Dermis microvascular lymphatic vessel endothelial cell (primary cell): ENCODE measurements around the gene GADD45GIP1. TPM values are rescaled to one million over a fixed set of nuclear protein-coding genes. Genes with fewer than 3 reads are reported as not detected.
"Not testable (repeated sequence)": the region's sequence is repeated elsewhere in the genome, so short reads cannot be mapped to it uniquely, and the experiment has no call there.

Source experiments
- DNase-seq, 2 donors: peaks; one replicate each; pipeline versions ENCODE4 v3.0.0 to v3.0.0-alpha.2; 2010; ENCODE audit warnings: low read depth in 2 of 2
- total RNA-seq: library from RNA; depleted of rRNA; stranded (reverse); fragments of >200 nt; gene quantifications from 2 replicates; pipeline ENCODE4 v1.2.1, GENCODE V29; 2014

GADD45GIP1 gene
- total RNA-seq, 1 donor from 2014 or later: 17.6 TPM

DNA sequence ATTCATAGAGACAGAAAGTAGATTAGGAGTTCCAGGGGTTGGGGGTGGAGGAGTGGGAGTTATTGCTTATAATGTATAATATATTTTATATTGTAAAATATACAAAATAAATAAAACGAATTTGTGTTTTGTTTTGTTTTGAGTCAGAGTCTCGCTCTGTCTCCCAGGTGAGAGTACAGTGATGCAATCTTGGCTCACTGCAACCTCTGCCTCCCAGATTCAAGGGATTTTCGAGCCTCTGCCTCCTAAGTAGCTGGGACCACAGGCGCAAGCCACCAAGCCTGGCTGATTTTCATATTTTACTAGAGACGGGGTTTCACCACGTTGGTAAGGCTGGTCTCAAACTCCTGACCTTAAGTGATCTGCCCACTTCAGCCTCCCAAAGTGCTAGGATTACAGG lies 2.5 kb upstream of the GADD45GIP1 start:
- DNase-seq: no peak

GRCh38 chr19:12957389-12957952 lies 448 bp upstream of the GADD45GIP1 start:
- not testable (repeated sequence) for DNase-seq

- DNase-seq: no peak
Observed at GRCh38 chr19:12955996-12956395, 1.0 kb downstream of the GADD45GIP1 start.

DNA sequence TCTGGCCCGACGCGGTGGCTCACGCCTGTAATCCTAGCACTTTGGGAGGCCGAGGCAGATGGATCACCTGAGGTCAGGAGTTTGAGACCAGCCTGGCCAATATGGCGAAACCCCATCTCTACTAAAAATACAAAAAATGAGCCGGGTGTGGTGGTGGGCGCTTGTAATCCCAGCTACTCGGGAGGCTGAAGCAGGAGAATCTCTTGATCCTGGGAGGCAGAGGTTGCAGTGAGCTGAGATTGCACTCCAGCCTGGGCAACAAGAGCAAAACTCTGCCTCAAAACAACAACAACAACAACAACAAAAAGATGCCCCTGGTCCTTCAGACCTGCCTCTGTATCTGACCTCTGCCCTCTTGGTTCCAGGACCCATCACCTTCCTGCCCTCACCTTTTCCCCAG lies 1.4 kb downstream of the GADD45GIP1 start:
- DNase-seq: not testable (repeated sequence)

DNA sequence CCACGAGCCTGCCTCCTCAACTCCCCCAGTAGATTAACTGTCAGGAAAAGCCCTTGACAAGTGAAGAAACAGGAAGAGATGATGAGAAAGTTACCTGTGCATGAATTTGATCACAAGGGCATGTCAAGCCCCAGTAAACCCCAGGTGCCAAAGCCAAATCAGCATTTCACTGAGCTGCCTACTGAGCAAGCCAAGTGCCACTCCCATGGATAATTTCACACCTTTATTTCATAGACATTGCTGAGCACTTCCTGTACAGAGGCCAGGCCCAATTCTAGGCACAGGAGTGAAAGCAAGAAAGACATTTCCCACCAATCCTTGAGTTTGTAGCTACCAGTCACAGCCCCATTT lies 2.4 kb downstream of the GADD45GIP1 start:
- DNase-seq: no peak

DNA sequence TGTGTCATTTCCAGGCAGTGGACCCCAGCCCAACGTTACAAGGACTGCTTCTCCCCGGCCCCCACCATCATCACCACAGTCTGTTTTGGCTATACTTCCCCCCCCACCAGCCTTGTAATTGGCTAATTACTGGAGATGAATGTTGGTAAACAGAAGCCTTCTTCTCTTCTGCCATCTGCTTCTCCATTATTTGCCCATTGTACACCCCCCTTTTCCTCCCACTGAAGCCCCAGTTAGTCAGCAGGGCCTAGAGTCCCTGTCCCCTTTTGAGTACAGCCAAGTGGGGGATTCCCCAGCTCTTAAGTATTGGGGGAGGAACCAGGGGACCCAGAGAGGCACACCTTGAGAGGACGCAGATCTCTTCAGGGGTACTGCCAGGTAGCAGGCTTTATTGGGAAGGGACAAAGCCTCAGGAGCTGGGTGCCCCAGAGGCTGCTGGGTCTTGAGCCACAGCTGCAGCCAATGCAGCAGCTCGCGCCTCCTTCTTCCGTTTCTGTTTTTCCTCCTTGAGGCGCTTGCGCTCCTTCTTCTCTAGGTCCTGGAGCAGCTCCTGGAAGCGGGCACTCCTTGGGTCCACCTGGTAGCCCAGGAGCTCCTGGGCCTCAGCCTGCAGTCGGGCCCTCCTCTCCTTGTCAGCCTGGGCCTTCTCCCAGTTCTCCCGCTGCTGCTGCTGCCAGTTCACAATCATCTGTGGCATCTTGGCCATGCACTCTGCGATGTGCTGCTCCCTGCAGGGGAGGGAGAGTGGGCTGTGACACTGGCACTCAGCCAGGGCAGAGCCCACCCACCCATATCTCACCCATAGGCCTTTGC lies 3.0 kb downstream of the GADD45GIP1 start:
- DNase-seq: no peak

DNA sequence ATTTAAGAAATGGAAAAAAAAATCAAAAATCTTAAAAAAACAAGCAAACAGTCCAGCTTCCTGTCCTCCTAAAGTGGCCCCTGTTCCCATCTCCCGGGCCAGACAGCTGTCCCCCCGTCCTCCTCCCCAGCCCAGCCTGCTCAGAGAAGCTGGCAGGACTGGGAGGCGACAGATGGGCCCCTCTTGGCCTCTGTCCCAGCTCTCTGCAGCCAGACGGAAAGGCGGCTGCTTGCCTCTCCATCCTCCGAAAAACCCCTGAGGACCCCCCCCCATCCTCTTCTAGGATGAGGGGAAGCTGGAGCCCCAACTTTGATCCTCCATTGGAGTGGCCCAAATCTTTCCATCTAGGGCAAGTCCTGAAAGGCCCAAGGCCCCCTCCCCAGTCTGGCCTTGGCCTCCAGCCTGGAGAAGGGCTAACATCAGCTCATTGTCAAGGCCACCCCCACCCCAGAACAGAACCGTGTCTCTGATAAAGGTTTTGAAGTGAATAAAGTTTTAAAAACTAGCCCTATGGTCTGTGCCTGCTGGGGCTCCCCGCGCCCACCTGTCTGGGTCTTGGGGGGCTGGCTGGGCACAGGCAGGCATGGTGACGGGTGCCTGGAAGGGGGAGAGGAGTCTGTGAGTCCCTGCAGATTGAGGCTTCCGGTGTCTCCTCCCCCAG lies 3.8 kb downstream of the GADD45GIP1 start:
- peak in 1 of 2 donors; percentile 81 for DNase-seq

- peak; percentile 78 to 92 for DNase-seq
Observed at GRCh38 chr19:12952488-12953137, 4.4 kb downstream of the GADD45GIP1 start.

- DNase-seq: not testable (repeated sequence)
Observed at GRCh38 chr19:12952050-12952449, 5.0 kb downstream of the GADD45GIP1 start.

DNA sequence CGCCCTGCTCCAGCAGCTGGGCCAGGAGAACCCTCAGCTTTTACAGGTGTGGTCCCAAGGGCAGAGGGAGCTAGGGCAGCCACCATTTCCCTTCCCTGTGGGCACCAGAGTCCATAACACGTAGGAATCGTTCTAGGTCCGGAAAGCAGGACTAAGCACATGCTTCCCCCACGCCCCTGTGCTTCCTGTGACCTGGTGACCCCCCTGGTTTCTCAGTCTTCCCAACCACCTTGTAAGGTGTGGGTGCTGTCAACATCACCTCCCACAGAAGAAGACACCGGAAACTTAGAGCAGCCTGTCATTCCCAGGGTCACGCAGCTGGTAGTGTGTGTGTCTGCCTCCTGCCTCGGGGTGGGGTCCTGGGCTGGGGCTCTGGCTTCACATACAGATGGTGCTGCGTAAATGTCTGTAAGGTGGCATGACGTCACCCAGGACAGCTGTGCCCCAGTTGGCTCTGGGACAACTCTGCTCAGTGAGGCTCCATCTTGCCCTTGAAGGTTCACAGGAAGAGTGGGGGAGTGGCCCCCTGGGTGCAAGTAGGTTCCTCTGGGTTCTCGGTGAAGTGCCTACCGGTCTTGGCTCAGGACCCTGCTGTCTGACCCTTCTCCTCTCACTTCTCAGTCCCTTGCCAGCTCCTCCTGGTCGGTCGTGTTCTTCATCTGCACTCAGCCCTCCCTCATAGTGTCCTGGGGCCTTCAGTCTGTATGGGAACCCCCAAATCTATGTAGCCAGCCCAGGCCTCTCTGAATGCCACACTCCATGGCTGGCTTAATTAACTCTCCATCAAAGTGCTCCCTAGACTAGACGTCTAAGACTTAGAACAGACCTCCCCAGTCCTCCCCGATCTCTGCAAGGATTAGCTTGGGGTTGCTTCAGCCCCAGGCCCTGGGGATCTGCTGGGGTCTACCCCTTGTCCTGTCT lies 7.4 kb downstream of the GADD45GIP1 start:
- no peak for DNase-seq

DNA sequence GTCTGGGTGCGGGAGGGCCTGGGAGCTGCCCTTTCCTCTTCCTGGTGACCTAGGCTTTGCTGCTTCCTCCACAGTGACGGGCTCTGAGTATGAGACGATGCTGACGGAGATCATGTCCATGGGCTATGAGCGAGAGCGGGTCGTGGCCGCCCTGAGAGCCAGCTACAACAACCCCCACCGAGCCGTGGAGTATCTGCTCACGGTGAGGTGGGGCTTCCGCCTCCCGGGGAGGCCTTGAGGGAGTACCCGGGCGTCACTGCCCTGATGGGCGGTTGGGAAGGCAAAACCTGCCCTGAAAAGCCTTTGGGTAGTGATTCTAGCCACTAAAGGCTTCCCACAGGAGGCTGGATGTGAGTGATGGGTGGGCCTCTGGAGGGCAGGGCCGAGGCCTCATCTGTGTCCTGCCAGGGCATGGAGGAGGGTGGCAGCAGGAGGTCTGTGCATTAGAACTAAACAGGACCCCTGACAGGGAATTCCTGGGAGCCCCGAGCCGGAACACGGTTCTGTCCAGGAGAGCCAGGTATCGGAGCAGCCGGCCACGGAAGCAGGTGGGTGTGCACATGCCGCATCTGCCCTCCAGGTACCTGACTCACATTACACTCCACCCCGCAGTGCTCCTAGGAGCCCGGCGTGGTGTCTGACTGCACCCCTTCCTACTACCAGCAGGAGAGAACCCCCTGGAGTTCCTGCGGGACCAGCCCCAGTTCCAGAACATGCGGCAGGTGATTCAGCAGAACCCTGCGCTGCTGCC lies 8.2 kb downstream of the GADD45GIP1 start:
- DNase-seq: no peak

- DNase-seq: no peak
Observed at GRCh38 chr19:12947702-12948611, 9.1 kb downstream of the GADD45GIP1 start.

- no peak for DNase-seq
Observed at GRCh38 chr19:12946731-12947496, 10.1 kb downstream of the GADD45GIP1 start.

- DNase-seq: peak in 1 of 2 donors; percentile 88
Observed at GRCh38 chr19:12946092-12946721, 10.8 kb downstream of the GADD45GIP1 start.

DNA sequence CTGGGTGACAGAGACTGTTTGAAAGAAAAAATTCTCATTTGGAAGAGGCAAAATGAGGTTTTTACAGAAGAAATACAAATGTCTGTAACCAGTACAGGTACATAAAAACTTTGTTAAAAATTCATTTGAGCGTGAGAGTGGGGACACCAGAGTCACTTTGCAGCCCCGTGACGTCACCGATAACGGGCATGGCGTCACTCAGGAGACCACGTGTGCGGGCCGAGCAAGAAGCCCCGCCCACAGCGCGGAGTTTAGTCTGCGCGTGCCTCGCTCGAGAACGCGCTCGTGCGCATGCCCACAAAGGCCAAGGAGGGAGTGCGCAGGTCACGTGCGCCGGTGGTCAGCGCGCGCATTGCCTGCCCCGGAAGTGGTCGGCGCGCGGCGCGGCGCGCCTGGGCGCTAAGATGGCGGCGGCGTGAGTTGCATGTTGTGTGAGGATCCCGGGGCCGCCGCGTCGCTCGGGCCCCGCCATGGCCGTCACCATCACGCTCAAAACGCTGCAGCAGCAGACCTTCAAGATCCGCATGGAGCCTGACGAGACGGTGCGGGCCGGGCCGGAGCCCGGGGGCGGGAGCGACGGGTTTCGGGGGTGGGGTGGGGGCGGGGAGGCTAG lies 11.4 kb downstream of the GADD45GIP1 start, which contains the start of gene RAD23A:
RAD23A (plus strand) TSS at position 384 of the 613 bp plus-strand sequence; CDS start at position 471, 87 bp downstream.
- DNase-seq: peak; percentile 97 to 98

GRCh38 chr19:12944104-12944674 lies 12.8 kb downstream of the GADD45GIP1 start:
- no peak for DNase-seq

DNA sequence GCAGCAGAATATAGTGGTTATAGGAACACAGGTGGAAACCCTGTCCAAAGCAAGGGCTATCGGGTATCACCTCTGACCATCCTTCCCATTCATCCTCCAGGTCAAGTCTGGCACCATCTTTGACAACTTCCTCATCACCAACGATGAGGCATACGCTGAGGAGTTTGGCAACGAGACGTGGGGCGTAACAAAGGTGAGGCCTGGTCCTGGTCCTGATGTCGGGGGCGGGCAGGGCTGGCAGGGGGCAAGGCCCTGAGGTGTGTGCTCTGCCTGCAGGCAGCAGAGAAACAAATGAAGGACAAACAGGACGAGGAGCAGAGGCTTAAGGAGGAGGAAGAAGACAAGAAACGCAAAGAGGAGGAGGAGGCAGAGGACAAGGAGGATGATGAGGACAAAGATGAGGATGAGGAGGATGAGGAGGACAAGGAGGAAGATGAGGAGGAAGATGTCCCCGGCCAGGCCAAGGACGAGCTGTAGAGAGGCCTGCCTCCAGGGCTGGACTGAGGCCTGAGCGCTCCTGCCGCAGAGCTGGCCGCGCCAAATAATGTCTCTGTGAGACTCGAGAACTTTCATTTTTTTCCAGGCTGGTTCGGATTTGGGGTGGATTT lies 13.5 kb downstream of the GADD45GIP1 start:
- no peak for DNase-seq
